ENCODE measurements around the gene RMDN3.

DNA sequence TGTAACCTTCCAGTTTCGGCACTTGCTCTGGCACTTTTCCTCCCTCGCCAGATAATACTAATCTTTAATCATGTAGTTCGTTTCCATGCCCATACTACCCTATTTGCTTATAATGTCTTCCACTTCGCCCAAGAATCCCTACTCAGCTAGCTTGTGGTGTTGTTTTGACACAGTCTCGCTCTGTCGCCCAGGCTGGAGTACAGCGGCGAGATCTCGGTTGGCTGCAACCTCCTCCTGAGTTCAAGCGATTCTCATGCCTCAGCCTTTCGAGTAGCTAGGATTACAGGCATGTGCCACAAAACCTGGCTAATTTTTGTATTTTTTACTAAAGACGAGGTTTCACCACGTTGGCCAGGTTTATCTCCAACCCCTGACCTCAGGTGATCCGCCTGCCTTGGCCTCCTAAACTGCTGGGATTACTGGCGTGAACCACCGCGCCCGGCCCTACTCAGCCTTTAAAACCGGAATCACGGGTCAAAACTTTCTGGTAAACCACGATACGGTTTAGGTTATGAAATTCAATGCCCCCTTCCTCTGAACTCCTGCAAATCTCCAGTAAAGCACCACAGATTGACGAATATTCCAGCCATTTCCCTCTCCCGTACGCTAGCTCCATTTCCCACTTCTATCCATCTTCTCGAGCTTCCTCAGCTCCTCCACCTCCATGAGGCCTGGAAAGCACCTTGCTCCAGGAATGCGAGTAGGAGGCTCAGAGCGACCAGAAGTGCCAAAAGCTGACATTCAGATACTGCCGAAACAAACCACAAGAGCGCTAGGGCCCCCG is 61.0 kb downstream of the RMDN3 start:
- TF ChIP-seq, protein P1, sequence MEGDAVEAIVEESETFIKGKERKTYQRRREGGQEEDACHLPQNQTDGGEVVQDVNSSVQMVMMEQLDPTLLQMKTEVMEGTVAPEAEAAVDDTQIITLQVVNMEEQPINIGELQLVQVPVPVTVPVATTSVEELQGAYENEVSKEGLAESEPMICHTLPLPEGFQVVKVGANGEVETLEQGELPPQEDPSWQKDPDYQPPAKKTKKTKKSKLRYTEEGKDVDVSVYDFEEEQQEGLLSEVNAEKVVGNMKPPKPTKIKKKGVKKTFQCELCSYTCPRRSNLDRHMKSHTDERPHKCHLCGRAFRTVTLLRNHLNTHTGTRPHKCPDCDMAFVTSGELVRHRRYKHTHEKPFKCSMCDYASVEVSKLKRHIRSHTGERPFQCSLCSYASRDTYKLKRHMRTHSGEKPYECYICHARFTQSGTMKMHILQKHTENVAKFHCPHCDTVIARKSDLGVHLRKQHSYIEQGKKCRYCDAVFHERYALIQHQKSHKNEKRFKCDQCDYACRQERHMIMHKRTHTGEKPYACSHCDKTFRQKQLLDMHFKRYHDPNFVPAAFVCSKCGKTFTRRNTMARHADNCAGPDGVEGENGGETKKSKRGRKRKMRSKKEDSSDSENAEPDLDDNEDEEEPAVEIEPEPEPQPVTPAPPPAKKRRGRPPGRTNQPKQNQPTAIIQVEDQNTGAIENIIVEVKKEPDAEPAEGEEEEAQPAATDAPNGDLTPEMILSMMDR (IDR thresholded peaks at IDR 0.05): no peak
- no peak for TF ChIP-seq EP300 (IDR thresholded peaks at IDR 0.05)
